Ovary (tissue), 9 donors: Measurements from ENCODE around the gene MARCHF4. TPM values are rescaled to one million over a fixed set of nuclear protein-coding genes. Genes with fewer than 3 reads are reported as not detected.
"Not testable (repeated sequence)": the region's sequence is repeated elsewhere in the genome, so short reads cannot be mapped to it uniquely, and the experiment has no call there.

Source experiments
- DNase-seq, 5 donors: peaks; one replicate each; pipeline ENCODE4 v3.0.0-alpha.2; 2019 to 2020
- H3K27ac ChIP-seq, 2 donors: fragments of 200-600 bp; one replicate each; pipeline versions ENCODE4 v1.5.1 to v1.8.0; 2019 to 2022
- H3K27me3 ChIP-seq: fragments of 200-600 bp; one replicate; pipeline ENCODE4 v1.8.0; 2022
- H3K36me3 ChIP-seq: fragments of 200-600 bp; sonication (generic); one replicate; pipeline ENCODE4 v1.5.1; 2019
- H3K4me1 ChIP-seq: one replicate; pipeline ENCODE4 v1.8.1; 2013; ENCODE audit warnings: mild to moderate bottlenecking, moderate library complexity; ENCODE audit not compliant: insufficient read depth
- H3K4me3 ChIP-seq: fragments of 200-600 bp; sonication (generic); one replicate; pipeline ENCODE4 v1.5.1; 2017
- H3K9me3 ChIP-seq, 2 donors: fragments of 200-600 bp in 1 of 2; sonication (generic) in 1 of 2; one replicate each; pipeline versions ENCODE4 v1.5.1 to v1.8.1; 2013 to 2019; ENCODE audit warnings: mild to moderate bottlenecking in 1 of 2, moderate library complexity in 1 of 2
- EP300 ChIP-seq: sonication (generic); formaldehyde crosslinking; IDR thresholded peaks from one replicate; pipeline ENCODE4 v1.6.1; 2017; ENCODE audit warnings: antibody characterized with exemption
- POLR2A ChIP-seq: fragments of 450-650 bp; IDR thresholded peaks from one replicate; pipeline ENCODE4 v1.6.1; 2017; ENCODE audit warnings: antibody characterized with exemption, mild to moderate bottlenecking, moderate library complexity
- WGBS, 3 donors: extraction: QIAGEN DNeasy Blood & Tissue Kit in 1 of 3; methylation state at CpG; one replicate each; pipeline versions ENCODE4 v1.1.5 to v1.1.7; 2013 to 2017; 5-methylcytosine and 5-hydroxymethylcytosine counted together
- intact Hi-C, 4 donors: fragments of 100-400 bp; cut with DNase I; formaldehyde crosslinking; loops; one replicate each; pipeline versions ENCODE4 v1.11.0 to v1.15.1; 2022 to 2023
- polyA plus RNA-seq, 2 donors: library from polyadenylated mRNA; stranded (reverse); fragments of 200-250 nt in 1 of 2; fragments of 350-450 nt in 1 of 2; fragmentation: Illumina TruSeq in 1 of 2; extraction: RNeasy Lipid Tissue Mini Kit (QIAGEN cat#74804) in 1 of 2; gene quantifications; one replicate each; pipeline ENCODE4 v1.2.3, GENCODE V29; 2013 to 2014
- total RNA-seq, 7 donors: library from RNA; depleted of rRNA in 2 of 7; stranded (reverse); fragments of >200 nt in 2 of 7; fragmentation: NEBNext Ultra II Directional in 3 of 7; extraction: Animal tissue kit (Norgen Biotek cat#: 25700) in 3 of 7; gene quantifications; one replicate each; pipeline versions ENCODE4 v1.1.0 to v1.2.4, GENCODE V29; 2016 to 2023
- TF ChIP-seq, protein P1 (sequence below), 3 donors: fragments of 450-650 bp in 2 of 3; fragments of 200-600 bp in 1 of 3; IDR thresholded peaks; one replicate each; pipeline versions ENCODE4 v1.5.1 to v1.8.0; 2016 to 2022; ENCODE audit warnings: antibody characterized with exemption in 3 of 3, mild to moderate bottlenecking in 1 of 3
- donor health status: DM: no; HTN: no; CAD: no; lungs with moderate emphysema.
- donor health status: DM: no; HTN: no; CAD: no.
- donor health status: Bipolar disorder and iron deficiency.
- donor health status: DM: yes; HTN: yes; CAD: no.
- donor health status: DM: no; HTN: no; CAD: no.
- donor health status: DM: yes; HTN: yes; CAD: no.

The MARCHF4 gene
- total and polyA plus RNA-seq, 9 donors = 0.01 to 0.10 (median 0.05) TPM; not detected in 5

GRCh38 chr2:216388046-216388884, 16.0 kb upstream of the MARCHF4 start:
- Histone ChIP-seq H3K27me3 (no peaks in the 10 kb centered on the region), H3K4me3 (no peak overlapping the region), H3K36me3 (no peaks in the 10 kb centered on the region), H3K4me1 (no peaks in the 10 kb centered on the region), H3K9me3 (no peaks in the 10 kb centered on the region), H3K27ac (no peak overlapping the region)
- TF ChIP-seq, protein P1, sequence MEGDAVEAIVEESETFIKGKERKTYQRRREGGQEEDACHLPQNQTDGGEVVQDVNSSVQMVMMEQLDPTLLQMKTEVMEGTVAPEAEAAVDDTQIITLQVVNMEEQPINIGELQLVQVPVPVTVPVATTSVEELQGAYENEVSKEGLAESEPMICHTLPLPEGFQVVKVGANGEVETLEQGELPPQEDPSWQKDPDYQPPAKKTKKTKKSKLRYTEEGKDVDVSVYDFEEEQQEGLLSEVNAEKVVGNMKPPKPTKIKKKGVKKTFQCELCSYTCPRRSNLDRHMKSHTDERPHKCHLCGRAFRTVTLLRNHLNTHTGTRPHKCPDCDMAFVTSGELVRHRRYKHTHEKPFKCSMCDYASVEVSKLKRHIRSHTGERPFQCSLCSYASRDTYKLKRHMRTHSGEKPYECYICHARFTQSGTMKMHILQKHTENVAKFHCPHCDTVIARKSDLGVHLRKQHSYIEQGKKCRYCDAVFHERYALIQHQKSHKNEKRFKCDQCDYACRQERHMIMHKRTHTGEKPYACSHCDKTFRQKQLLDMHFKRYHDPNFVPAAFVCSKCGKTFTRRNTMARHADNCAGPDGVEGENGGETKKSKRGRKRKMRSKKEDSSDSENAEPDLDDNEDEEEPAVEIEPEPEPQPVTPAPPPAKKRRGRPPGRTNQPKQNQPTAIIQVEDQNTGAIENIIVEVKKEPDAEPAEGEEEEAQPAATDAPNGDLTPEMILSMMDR (IDR thresholded peaks at IDR 0.05) = no peak
- no peak for TF ChIP-seq EP300
- TF ChIP-seq POLR2A = no peak
- WGBS, 3 donors = 84 to 89% (median 87%) methylated on average over 5 of the region's 5 CpGs
- DNase-seq = no peak
- intact Hi-C loops = no loop called here

- intact Hi-C loops = no loop called here
- H3K4me1 ChIP-seq = no peaks in the 10 kb centered on the region
- no peak for TF ChIP-seq EP300
- TF ChIP-seq, protein P1 (IDR thresholded peaks at IDR 0.05) = no peak
- no peak for TF ChIP-seq POLR2A
- no peaks in the 10 kb centered on the region for H3K36me3 ChIP-seq
- no peak for DNase-seq
- H3K9me3 ChIP-seq = no peaks in the 10 kb centered on the region
- H3K4me3 ChIP-seq = no peak overlapping the region
- 95 to 99% (median 96%) methylated on average over 2 of the region's 2 CpGs for WGBS, 3 donors
- H3K27ac ChIP-seq = no peak overlapping the region
- H3K27me3 ChIP-seq = no peaks in the 10 kb centered on the region
Observed at GRCh38 chr2:216387262-216387661, 15.0 kb upstream of the MARCHF4 start.

DNA sequence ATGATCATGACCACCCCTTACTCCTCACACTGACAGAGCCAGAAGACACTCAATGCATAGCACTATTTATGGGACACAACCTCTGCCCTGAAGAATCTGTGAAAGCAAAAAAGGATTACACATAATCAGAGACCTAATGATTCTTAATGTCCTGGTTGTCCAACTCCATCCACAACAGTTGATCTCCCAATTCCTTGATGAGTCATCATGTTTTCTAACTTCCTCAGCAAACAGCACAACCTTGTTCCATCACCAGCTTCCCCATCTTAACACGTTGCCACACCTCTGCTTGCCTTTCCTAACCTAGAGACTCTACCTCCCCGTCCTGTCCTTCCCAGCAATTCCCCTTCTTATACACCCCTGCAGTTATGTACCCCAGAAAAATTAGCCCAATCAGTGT, 13.2 kb upstream of the MARCHF4 start:
- no peaks in the 10 kb centered on the region for H3K4me1 ChIP-seq
- no peaks in the 10 kb centered on the region for H3K9me3 ChIP-seq
- H3K4me3 ChIP-seq = no peak overlapping the region
- intact Hi-C loops = no loop called here
- TF ChIP-seq POLR2A (no peak), EP300 (no peak)
- TF ChIP-seq, protein P1 (IDR thresholded peaks at IDR 0.05) = no peak
- H3K27me3 ChIP-seq = no peaks in the 10 kb centered on the region
- WGBS, 3 donors = 53 to 61% (median 59%) methylated on average over 2 of the region's 2 CpGs
- DNase-seq = no peak
- no peaks in the 10 kb centered on the region for H3K36me3 ChIP-seq
- H3K27ac ChIP-seq = no peak overlapping the region

GRCh38 chr2:216384409-216384808, 12.1 kb upstream of the MARCHF4 start:
- not testable (repeated sequence) for H3K4me3 ChIP-seq
- WGBS, 3 donors = 67 to 88% (median 81%) methylated on average over 2 of the region's 2 CpGs

GRCh38 chr2:216379977-216380376, 7.7 kb upstream of the MARCHF4 start:
- intact Hi-C loops = no loop called here
- TF ChIP-seq, protein P1 (IDR thresholded peaks at IDR 0.05) = no peak
- TF ChIP-seq EP300 (no peak), POLR2A (no peak)
- no peak overlapping the region for H3K27ac ChIP-seq
- H3K27me3 ChIP-seq = no peaks in the 10 kb centered on the region
- no peaks in the 10 kb centered on the region for H3K9me3 ChIP-seq
- no peaks in the 10 kb centered on the region for H3K4me1 ChIP-seq
- no peak overlapping the region for H3K4me3 ChIP-seq
- H3K36me3 ChIP-seq = no peaks in the 10 kb centered on the region
- WGBS, 3 donors = 73 to 79% (median 73%) methylated on average over 5 of the region's 5 CpGs
- no peak for DNase-seq

More at GRCh38 chr2:216384409-216384808, 12.1 kb upstream of the MARCHF4 start:
- intact Hi-C loops, H3K4me1 ChIP-seq, H3K27me3 ChIP-seq, H3K36me3 ChIP-seq, H3K9me3 ChIP-seq, H3K27ac ChIP-seq, DNase-seq: not testable (repeated sequence)
